NB4 (cell line): ENCODE data around the gene CXCL3.

Source experiments
- CTCF ChIP-seq: IDR thresholded peaks from one replicate; pipeline ENCODE4 v1.5.1; 2012; ENCODE audit warnings: low read depth, low read length
- MAX ChIP-seq: IDR thresholded peaks from 2 replicates; pipeline ENCODE4 v1.6.1; 2011; ENCODE audit warnings: low read depth, low read length
- MYC ChIP-seq: IDR thresholded peaks from 2 replicates; pipeline ENCODE4 v1.6.1; 2011; ENCODE audit warnings: low read depth, low read length
- POLR2A ChIP-seq: IDR thresholded peaks from 2 replicates; pipeline ENCODE4 v1.6.1; 2011; ENCODE audit warnings: mild to moderate bottlenecking; ENCODE audit not compliant: insufficient read length; ENCODE audit errors: extremely low read depth

- TF ChIP-seq CTCF (no peak), POLR2A (no peak), MAX (no peak), MYC (no peak)
Measured at GRCh38 chr4:74055096-74055495, 16.6 kb upstream of the CXCL3 start.
